K562 (cell line): ENCODE data around the gene HCN1. TPM values are rescaled to one million over a fixed set of nuclear protein-coding genes. Genes with fewer than 3 reads are reported as not detected.

Experiments used
- ATAC-seq: fragments of 200-7000 bp; cut with Tn5 transposase; 3 replicates; pipeline ENCODE4 v1.9.1; 2020; ENCODE audit warnings: moderate library complexity
- BruUV-seq: library from RNA; stranded (reverse); fragments of 400-500 nt; replicated peaks from 2 replicates; lab custom pipeline; 2021; lab: Mats Ljungman, UMichigan
- CTCF ChIA-PET: fragments of 300-600 bp; formaldehyde crosslinking; extraction: SDS; loops from one replicate; lab custom pipeline; 2021; ENCODE audit warnings: low intra/inter-chr PET ratio; lab: Yijun Ruan, JAX
- POLR2A ChIA-PET: fragments of 300-600, 350-650 bp; sonication (Branson Sonifier 250); formaldehyde crosslinking; extraction: SDS; loops from one replicate; lab custom pipeline; 2021; ENCODE audit warnings: antibody characterized with exemption, inconsistent platforms; lab: Yijun Ruan, JAX
- DNase-seq, 4 experiments: peaks; one replicate each; pipeline versions ENCODE4 v3.0.0 to v3.0.0-alpha.2; 2011 to 2018; ENCODE audit warnings: low spot score in 3 of 4, mixed read lengths in 3 of 4; ENCODE audit errors: extremely low read depth in 1 of 4
- FAIRE-seq: peaks from 2 replicates; lab custom pipeline; 2011; peaks lifted over from hg19 to GRCh38; lab: Jason Lieb, UNC
- H2AFZ ChIP-seq: 2 replicates; pipeline ENCODE4 v1.6.0; 2011; ENCODE audit warnings: low read depth, low read length, control low read depth, inconsistent platforms
- H3K27ac ChIP-seq: fragments of 200-600 bp; 3 replicates; pipeline ENCODE4 v1.8.0; 2011; ENCODE audit warnings: low read depth, mild to moderate bottlenecking, control low read depth, inconsistent platforms, low read length, moderate library complexity, mixed read lengths; ENCODE audit errors: extremely low read depth
- H3K27me3 ChIP-seq, 2 experiments: fragments of 300-600 bp in 1 of 2; 2 replicates in 1 of 2; 3 replicates in 1 of 2; pipeline versions ENCODE4 v1.6.0 to v1.8.0; 2011; ENCODE audit warnings: inconsistent platforms in 2 of 2, low read length in 2 of 2, mild to moderate bottlenecking in 1 of 2, mixed read lengths in 1 of 2, moderate library complexity in 1 of 2; ENCODE audit not compliant: control insufficient read depth in 2 of 2, insufficient read depth in 2 of 2
- H3K36me3 ChIP-seq: fragments of 300-600 bp; 3 replicates; pipeline ENCODE4 v1.8.0; 2011; ENCODE audit warnings: mild to moderate bottlenecking, low read length, inconsistent platforms; ENCODE audit not compliant: control insufficient read depth, insufficient read depth
- H3K4me1 ChIP-seq, 2 experiments: fragments of 200-600 bp in 1 of 2; replicated peaks in 1 of 2; 2 replicates in 1 of 2; 3 replicates in 1 of 2; pipeline versions ENCODE4 v1.5.1 to v1.8.0; 2011; ENCODE audit warnings: inconsistent platforms in 2 of 2, low read length in 2 of 2, mild to moderate bottlenecking in 1 of 2, mixed read lengths in 1 of 2, moderate library complexity in 1 of 2; ENCODE audit not compliant: control insufficient read depth in 2 of 2, insufficient read depth in 2 of 2
- H3K4me2 ChIP-seq: 2 replicates; pipeline ENCODE4 v1.6.1; 2011; ENCODE audit warnings: low read length, control low read depth, inconsistent platforms, mixed read lengths; ENCODE audit not compliant: insufficient read depth
- H3K4me3 ChIP-seq: fragments of 200-600 bp; sonication (generic), shearing (Covaris generic); 2 replicates; pipeline ENCODE4 v1.5.1; 2016; ENCODE audit warnings: control low read depth, inconsistent platforms
- H3K79me2 ChIP-seq: fragments of 200-600 bp; 3 replicates; pipeline ENCODE4 v1.8.0; 2011; ENCODE audit warnings: low read length, inconsistent platforms; ENCODE audit not compliant: control insufficient read depth, insufficient read depth
- H3K9ac ChIP-seq, 2 experiments: 2 replicates each; pipeline versions ENCODE4 v1.6.0 to v1.6.1; 2011; ENCODE audit warnings: low read depth in 2 of 2, low read length in 2 of 2, control low read depth in 1 of 2, inconsistent platforms in 1 of 2, mild to moderate bottlenecking in 1 of 2, mixed read lengths in 1 of 2; ENCODE audit not compliant: insufficient read depth in 1 of 2
- H3K9me1 ChIP-seq: one replicate; pipeline ENCODE4 v1.6.0; 2011; ENCODE audit warnings: inconsistent platforms, mild to moderate bottlenecking, low read length, moderate library complexity; ENCODE audit not compliant: control insufficient read depth, insufficient read depth
- H3K9me3 ChIP-seq: replicated peaks from 2 replicates; pipeline ENCODE4 v1.5.1; 2011; ENCODE audit warnings: low read depth, low read length, inconsistent platforms; ENCODE audit not compliant: control insufficient read depth, insufficient read depth
- H4K20me1 ChIP-seq: replicated peaks from 2 replicates; pipeline ENCODE4 v1.6.1; 2011; ENCODE audit warnings: low read length, inconsistent platforms, mixed read lengths; ENCODE audit not compliant: control insufficient read depth, insufficient read depth
- GTF2A2 ChIP-seq: IDR thresholded peaks from 2 replicates; pipeline ENCODE4 v1.6.1; 2016; ENCODE audit warnings: mild to moderate bottlenecking, missing genetic modification characterization, missing compliant biosample characterization
- MED1 ChIP-seq: sonication (generic); formaldehyde crosslinking; IDR thresholded peaks from 2 replicates; pipeline ENCODE4 v1.8.1; 2023; ENCODE audit warnings: missing genetic modification reagents, borderline replicate concordance
- MXI1 ChIP-seq: IDR thresholded peaks from 2 replicates; pipeline ENCODE4 v1.6.1; 2011; ENCODE audit warnings: low read depth, mild to moderate bottlenecking, improper control_type of control experiment, low read length
- RB1 ChIP-seq: fragments of 450-650 bp; IDR thresholded peaks from 2 replicates; pipeline ENCODE4 v1.6.1; 2017; ENCODE audit warnings: low read depth, mild to moderate bottlenecking
- SRSF7 ChIP-seq: fragments of 200-400 bp; formaldehyde crosslinking; optimal IDR thresholded peaks from 2 replicates; pipeline ENCODE3; 2017; ENCODE audit warnings: mild to moderate bottlenecking, low read depth, low read length
- ZNF24 ChIP-seq: fragments of 450-650 bp; IDR thresholded peaks from 2 replicates; pipeline ENCODE4 v1.6.1; 2016
- ZNF395 ChIP-seq: fragments of 200-800 bp; sonication (Bioruptor generic); IDR thresholded peaks from 2 replicates; pipeline ENCODE4 v1.6.1; 2017; ENCODE audit warnings: missing genetic modification characterization, missing compliant biosample characterization
- ZNF551 ChIP-seq: fragments of 250-450 bp; sonication (Bioruptor Pico); IDR thresholded peaks from 2 replicates; pipeline ENCODE4 v1.5.0; 2021; ENCODE audit warnings: mild to moderate bottlenecking, moderate library complexity
- ZNF780A ChIP-seq: fragments of 250-450 bp; sonication (Bioruptor Pico); IDR thresholded peaks from 2 replicates; pipeline ENCODE4 v1.5.0; 2021; ENCODE audit warnings: mild to moderate bottlenecking
- WGBS: fragments of 100-300 bp; shearing (Covaris generic); methylation state at CpG from one replicate; pipeline ENCODE4 v1.1.6; 2016; ENCODE audit warnings: low coverage, mixed read lengths; ENCODE audit not compliant: insufficient coverage; ENCODE audit errors: missing lambda C conversion rate; 5-methylcytosine and 5-hydroxymethylcytosine counted together
- in situ Hi-C: fragments of 300-500 bp; cut with MboI; formaldehyde crosslinking; loops from 4 replicates; pipeline ENCODE4 v1.15.0; 2018; ENCODE audit warnings: inconsistent platforms, mixed read lengths
- intact Hi-C: fragments of 100-400 bp; cut with micrococcal nuclease; formaldehyde crosslinking; loops from 2 replicates; pipeline ENCODE4 v1.14.2; 2022
- polyA plus RNA-seq, 8 experiments: library from polyadenylated mRNA; depleted of rRNA in 4 of 8; stranded (reverse) in 5 of 8; unstranded in 3 of 8; fragments of >200 nt; fragmentation: Nextera tagmentation in 2 of 8; fragmentation: Illumina TruSeq in 1 of 8; extraction: Ambion mirVana in 2 of 8; extraction: Trizol in 1 of 8; gene quantifications; 2 replicates each; pipeline versions ENCODE4 v1.2.1 to v1.2.3, GENCODE V29; 2011 to 2014; ENCODE audit warnings: inconsistent platforms in 1 of 8, missing spikeins in 1 of 8
- total RNA-seq, 7 experiments: library from RNA; depleted of rRNA in 6 of 7; stranded (reverse); fragments of >200 nt in 6 of 7; fragmentation: Illumina TruSeq in 2 of 7; extraction: Trizol in 2 of 7; gene quantifications; 2 replicates each; pipeline versions ENCODE4 v1.2.1 to v1.2.3, GENCODE V29; 2011 to 2021; ENCODE audit warnings: low replicate concordance in 1 of 7
- TF ChIP-seq, protein P1 (sequence below): fragments of 450-650 bp; IDR thresholded peaks from 2 replicates; pipeline ENCODE4 v1.6.1; 2018; ENCODE audit warnings: mild to moderate bottlenecking, low read depth; ENCODE audit not compliant: partially characterized antibody

The HCN1 gene
- total and polyA plus RNA-seq, 9 of the 15 experiments (the other 6 are each of a cell fraction or from before 2014, with no cell fraction given) = not detected

- POLR2A ChIA-PET = no interaction called here
Measured at GRCh38 chr5:45274241-45274640, 421.9 kb downstream of the HCN1 start.

More at GRCh38 chr5:45274241-45274640, 421.9 kb downstream of the HCN1 start:
- WGBS = 4% methylated on average over 2 of the region's 2 CpGs
- H3K36me3 ChIP-seq = no peaks in the 10 kb centered on the region
- intact Hi-C loops (no loop called here), in situ Hi-C loops (no loop called here)
- no peaks in the 10 kb centered on the region for H3K4me1 ChIP-seq
- H3K4me2 ChIP-seq = no peak overlapping the region
- BruUV-seq = no TSS peak
- H3K4me3 ChIP-seq = no peak overlapping the region
- DNase-seq (no peak), FAIRE-seq (no peak), ATAC-seq (no peak)
- H3K27me3 ChIP-seq = no peaks in the 10 kb centered on the region
- no peaks in the 10 kb centered on the region for H3K79me2 ChIP-seq
- TF ChIP-seq, protein P1, sequence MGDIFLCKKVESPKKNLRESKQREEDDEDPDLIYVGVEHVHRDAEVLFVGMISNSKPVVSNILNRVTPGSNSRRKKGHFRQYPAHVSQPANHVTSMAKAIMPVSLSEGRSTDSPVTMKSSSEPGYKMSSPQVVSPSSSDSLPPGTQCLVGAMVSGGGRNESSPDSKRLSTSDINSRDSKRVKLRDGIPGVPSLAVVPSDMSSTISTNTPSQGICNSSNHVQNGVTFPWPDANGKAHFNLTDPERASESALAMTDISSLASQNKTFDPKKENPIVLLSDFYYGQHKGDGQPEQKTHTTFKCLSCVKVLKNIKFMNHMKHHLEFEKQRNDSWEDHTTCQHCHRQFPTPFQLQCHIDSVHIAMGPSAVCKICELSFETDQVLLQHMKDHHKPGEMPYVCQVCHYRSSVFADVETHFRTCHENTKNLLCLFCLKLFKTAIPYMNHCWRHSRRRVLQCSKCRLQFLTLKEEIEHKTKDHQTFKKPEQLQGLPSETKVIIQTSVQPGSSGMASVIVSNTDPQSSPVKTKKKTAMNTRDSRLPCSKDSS = no peak
- TF ChIP-seq ZNF551 (CRISPR knock-in tag) (no peak), ZNF395 (no peak), ZNF780A (CRISPR knock-in tag) (no peak), MXI1 (no peak), RB1 (no peak), ZNF24 (no peak), SRSF7 (no peak), MED1 (CRISPR knock-in tag) (no peak), GTF2A2 (tag) (no peak)
- no peaks in the 10 kb centered on the region for H3K9me1 ChIP-seq
- no peak overlapping the region for H3K27ac ChIP-seq
- no peaks in the 10 kb centered on the region for H4K20me1 ChIP-seq
- no peak overlapping the region for H2AFZ ChIP-seq
- CTCF ChIA-PET = no interaction called here
- H3K9ac ChIP-seq = no peak overlapping the region
- no peaks in the 10 kb centered on the region for H3K9me3 ChIP-seq
